NCI-H748 (cell line): ENCODE measurements around the gene GIGYF2.
"Not testable (repeated sequence)": the region's sequence is repeated elsewhere in the genome, so short reads cannot be mapped to it uniquely, and the experiment has no call there.

Experiments used
- DNase-seq: peaks from one replicate; lab custom pipeline; 2025; ENCODE audit not compliant: unreplicated experiment; lab: John Stamatoyannopoulos, UW

GIGYF2 gene

DNA sequence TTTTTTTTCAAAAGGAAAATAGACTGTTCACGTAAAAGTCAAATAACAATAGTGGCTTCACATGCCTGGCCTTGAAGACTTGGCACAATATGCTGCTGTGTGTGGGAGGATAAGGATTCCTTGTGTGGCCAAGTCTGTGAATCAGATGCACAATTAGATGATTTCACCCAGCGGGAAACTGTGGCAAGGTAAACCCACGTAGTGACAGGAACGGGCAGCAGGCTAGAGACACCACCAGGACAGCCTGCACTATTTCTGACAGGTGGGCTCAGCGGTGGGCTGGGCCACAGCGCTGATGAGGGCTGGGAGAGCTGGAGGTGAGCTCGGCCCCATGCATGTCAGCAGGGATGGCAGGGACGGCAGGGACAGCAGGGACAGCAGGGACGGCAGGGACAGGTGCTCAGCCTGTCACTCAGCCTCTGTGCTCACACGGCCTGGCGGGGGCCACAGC lies 194.5 kb downstream of the GIGYF2 start:
- DNase-seq: no peak

DNA sequence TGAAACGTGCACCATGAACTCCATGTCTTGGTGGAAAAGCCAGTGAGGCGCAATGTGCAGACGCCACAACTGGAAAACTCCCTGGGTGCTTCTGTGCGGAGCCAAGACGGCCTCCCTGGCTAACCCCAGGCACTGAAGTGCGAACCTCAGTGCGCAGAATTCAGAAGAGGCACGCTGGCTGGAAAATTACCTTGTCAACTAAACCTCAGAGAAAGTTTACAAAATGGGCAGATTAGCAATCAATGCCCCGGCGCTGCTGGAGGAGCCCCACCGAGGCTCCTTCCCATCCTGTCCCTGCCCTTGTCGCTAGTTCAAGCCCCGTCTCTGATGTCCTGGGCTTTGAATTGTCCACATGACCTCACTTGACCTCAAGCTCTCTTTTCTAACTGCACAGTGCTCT lies 195.1 kb downstream of the GIGYF2 start:
- DNase-seq: no peak

DNA sequence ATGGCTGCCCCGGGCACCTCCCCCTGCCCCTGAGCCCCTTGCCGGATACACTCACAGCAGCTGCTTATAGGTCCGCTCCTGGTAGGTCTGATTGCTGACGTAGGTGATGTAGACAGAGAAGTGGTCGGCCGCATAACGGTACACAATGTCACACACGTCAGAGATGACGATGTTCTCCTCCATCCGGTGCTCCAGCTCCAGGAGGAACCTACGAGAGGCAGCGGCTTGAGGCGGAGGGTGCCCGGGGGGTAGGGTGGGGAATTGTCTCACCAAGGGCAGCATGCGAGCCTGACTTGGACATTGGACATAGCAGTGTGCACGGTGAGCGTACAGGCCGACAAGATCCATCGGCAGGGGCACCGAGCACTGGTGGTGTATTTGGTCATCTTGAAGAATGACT lies 195.7 kb downstream of the GIGYF2 start:
- DNase-seq: no peak

DNA sequence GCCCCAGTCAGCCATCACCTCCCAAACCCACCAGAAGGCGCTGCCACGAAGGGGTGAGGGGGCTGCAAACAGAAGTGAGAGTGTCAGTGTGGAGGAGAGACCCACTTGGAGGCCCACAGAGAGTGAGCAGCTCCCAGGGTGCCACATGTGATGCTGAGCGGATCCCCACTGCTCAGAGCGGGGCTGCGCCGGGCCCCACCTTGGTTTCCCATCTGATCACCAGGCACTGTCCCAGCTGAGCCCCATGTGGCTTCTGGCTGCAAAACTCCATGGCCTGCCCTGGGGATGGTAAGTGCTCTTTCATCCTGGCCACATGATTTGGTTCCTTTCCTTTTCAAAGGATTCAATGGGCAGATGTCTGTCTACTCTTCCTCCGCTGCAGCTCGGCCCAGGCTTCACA lies 196.7 kb downstream of the GIGYF2 start:
- no peak for DNase-seq

GRCh38 chr2:232894251-232894650 lies 197.1 kb downstream of the GIGYF2 start:
- DNase-seq: no peak

DNA sequence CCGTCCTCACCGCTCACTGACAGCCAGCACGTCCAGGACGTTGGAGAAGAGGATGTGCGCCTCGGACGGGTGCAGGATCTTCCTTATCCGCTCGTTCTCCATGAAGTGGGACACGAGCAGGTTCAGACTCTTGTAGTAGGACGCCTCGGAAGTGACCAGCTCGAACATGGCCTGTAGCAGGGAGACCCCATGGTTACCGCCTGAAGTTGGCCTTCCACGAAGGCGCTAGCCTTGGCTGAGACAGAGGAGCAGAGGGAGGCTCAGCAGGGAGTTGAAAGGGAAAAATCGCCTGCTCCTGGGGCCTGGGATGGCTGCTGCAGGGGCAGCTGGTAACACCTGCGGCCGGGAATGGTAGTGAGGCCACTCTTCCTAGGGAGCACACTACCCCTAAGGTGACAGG lies 197.6 kb downstream of the GIGYF2 start:
- no peak for DNase-seq

DNA sequence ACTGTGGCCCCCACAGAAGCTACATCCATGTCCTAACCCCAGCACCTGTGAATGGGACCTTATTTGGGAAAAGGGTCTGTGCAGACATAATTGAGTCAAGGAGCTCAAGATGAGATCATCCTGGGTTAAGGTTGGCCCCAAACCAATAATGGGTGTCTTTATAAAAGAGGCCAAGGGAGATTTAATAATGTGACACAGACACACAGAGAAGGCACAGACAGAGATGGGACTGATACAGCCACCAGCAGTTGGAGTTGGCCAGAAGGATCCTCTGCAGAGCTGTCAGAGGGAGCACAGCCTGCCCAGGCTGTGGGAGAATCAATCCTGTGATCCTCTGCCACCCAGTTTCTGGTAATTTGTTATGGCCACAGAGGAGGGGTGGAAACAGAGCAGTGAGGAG lies 199.0 kb downstream of the GIGYF2 start:
- DNase-seq: no peak

GRCh38 chr2:232896720-232897597 lies 199.8 kb downstream of the GIGYF2 start:
- no peak for DNase-seq

DNA sequence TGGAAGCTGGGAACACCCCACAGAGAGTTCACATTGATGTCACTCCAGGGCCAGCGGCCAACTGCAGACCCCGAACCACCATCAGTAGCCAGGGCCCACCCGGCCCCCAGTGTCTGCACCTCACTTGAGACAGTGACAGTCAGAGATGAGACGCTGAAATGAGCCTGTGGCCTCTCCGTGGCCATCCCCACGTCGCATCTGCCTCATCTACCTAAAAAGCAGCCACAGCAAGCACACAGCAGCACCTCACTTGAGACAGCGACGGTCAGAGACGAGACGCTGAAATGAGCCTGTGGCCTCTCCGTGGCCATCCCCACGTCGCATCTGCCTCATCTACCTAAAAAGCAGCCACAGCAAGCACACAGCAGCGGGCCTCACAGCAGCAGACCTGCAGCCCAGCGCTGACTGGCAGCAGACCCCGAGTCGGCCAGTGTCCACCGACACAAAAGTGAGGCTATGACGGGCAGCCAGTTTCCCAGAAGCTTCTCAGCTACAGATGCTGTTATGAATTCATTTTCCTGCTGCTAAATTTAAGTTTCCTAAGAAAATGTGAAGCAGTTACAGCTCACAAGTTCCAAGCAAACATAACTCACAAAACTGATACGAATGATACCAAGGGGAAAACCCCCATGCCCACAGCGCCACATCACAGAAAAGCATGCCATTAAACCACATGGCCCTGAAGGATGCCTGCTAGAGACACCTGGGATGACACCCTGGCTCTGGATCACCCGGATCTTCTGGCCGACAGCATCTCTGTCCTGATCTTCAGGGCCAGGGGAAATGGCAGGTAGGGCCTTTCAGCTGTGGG lies 200.7 kb downstream of the GIGYF2 start:
- no peak for DNase-seq

DNA sequence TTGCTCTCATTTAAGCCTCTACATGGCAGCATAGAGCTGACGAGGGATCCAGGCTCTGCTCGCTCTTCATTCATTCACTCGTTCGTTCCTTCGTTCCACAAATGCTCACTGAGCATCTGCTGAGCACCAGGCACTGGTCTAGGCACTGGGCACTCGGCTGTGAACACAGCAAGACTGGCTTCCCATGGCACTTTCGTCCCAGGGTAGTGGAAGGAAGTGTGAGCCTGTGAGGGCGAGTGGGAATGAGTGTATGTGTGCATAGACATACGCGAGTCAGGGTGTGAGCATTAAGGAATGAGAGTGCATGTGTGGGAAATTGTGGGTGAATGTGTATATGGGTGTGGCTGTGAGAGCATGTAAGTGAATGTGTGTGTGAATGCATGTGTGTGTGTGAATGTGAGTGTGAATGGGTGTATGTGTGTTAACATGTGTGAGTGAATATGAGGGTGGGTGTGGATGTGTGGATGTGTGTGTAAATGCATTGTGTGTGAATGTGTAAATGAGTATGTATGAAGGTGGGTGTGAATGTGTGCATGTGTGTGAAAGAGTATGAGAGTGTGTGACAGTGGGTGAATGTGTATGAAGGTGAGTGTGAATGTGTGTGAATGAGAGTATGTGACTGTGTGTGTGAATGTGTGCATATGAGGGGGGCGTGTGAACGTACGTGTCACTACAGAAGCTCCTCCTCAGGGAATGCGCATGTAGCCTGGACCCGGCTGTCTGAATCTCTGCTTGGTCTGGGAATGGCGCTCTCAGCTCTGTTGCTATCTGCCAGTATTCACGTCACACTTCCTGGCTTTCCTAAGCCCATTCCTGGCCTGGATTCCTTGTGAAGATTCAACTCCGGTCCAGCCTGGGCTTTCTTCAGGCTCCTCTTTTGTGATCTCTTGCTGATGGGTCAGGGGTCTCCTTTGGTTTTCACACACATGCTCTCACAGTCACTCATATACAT lies 201.7 kb downstream of the GIGYF2 start:
- DNase-seq: peak; percentile 15

DNA sequence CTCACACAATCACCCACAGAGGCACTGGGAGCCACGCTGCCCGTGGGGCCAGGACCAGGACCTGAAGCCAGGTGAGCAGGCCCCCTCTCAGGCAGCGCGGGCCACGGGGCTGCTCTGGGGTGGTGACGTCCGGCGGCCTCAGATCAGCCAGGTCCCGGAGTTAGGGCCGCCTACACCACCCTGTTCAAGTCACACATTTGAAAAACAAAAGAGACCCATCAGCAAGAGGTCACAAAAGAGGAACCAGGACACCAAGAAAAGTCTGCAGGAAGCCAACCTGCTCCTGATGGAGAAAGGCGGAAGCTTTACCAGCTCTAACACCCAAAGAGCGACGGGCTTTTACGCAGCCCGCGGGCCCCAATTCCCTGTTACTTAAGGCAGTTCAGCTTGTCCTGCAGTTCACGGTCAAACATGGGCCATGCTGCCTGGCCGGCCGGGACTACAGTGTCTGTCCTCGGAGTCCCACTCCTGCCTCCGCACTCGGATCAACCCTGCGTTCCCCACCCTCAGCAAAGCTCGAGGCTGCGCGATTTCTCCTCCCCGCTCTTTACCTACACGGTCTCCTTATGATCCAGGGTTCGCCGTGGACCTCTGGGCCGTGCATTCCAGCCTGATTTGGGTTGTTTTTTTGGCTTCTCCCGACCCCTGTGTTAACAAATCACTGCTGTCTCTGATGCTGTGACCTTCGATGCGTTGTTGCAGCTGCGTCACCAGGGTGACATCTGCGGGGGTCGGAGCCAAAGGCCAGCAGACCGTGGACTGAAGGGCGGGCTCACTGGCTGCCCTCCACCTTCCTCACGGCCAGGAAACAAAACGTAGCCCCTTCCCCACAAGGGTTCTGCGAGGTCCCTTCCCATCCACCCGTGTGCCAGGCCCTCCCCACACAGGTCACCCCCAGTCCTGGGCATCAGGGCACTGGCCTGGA lies 203.9 kb downstream of the GIGYF2 start:
- DNase-seq: no peak

DNA sequence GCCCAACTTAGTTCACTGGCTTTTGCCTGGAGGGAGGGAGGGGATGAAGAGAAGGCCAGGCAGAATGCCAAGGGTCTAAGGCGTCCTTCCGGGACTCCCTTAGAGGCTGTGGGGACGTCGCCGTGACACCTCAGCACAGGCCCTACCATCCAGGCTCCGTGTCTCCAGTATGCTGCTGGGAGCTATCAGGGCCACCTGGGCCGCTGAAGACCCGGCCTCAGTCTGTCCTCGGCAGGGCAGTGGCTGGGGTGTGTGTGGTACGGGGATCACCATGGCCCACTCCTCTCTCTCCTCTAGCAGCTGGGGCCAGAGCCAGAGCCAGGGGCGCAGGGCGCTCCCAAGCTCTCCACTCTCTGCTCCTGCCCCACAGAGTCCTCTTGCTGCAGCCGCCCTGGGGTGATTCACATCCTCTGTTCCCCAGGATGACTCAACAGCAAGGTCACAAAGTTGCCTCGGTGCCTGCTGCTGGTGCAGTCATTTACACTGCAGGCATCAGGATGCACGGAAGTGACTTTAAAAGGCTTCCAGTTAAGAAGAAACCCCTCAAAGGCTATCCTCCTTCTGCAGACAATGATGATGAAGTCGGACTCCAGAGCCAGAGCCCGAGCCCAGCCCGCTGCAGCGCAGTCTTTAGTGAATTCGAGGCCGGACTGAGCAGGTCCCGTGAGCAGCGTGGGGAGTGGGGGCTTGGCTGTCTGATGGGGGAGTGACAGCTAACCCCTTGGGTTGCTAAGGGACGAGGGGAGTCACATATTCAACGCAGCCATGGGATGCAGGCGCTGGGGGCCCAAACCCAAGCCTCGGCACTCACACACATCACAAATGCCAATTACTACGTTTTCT lies 204.8 kb downstream of the GIGYF2 start:
- no peak for DNase-seq

DNA sequence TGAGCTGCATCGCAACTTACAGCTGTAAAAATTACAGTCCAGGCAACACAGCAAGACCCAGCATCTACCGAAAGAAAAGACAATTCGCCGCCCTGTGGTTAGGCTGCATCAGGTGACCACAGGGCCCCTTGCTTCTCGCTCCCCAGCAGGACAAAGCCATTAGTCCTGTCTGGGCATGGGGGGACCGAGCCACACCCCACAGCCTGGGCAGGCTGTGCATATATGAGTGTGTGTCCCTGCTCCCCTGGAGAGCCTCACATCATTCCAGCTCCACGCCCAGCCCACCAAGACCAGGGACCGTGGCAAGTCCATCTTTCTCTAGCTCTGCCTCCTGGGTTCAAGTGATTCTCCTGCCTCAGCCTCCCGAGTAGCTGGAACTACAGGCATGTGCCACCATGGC lies 206.9 kb downstream of the GIGYF2 start:
- no peak for DNase-seq

DNA sequence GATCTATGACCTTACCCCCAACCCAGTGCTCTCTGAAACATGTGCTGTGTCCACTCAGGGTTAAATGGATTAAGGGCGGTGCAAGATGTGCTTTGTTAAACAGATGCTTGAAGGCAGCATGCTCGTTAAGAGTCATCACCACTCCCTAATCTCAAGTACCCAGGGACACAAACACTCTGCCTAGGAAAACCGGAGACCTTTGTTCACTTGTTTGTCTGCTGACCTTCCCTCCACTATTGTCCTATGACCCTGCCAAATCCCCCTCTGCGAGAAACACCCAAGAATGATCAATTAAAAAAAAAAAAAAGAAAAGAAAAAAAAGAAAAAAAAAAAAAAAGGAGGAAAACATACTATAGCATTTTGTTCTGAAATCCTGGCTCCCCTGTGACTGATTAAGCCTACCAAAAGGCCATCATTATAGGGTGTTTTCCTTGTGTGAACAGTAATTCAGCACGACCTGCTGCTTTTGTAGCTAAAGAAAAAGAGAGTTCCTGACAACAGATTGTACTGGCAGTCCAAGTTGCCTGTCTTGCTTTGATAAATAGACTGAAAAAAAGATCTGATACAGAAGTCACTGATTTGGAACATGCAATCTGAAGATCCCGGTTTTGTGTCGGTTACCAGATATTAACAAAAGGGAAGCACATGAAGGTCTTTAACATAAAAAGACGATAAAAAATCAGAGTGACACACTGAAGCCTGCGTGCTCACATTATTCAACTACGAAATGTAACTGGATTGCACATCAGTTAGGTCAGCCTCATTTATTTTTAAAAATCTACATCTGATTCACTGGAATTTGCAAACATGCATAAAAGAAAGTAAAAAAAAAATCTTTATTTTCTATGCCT lies 210.0 kb downstream of the GIGYF2 start:
- peak; percentile 84 for DNase-seq

- DNase-seq: not testable (repeated sequence)
These were observed 210.6 kb downstream of the GIGYF2 start for GRCh38 chr2:232907718-232908085.

GRCh38 chr2:232908695-232909094 lies 211.6 kb downstream of the GIGYF2 start:
- no peak for DNase-seq
